H1 (cell line): Measurements from ENCODE around the gene WNT5A. TPM values are rescaled to one million over a fixed set of nuclear protein-coding genes. Genes with fewer than 3 reads are reported as not detected.

Experiments
- CTCF ChIA-PET: fragments of 300-600 bp; sonication (Branson Sonifier 250); formaldehyde crosslinking; loops from one replicate; lab custom pipeline; 2021; ENCODE audit not compliant: partially characterized antibody; lab: Charles Lee
- POLR2A ChIA-PET: fragments of 300-600 bp; sonication (Branson Sonifier 250); formaldehyde crosslinking; loops from one replicate; lab custom pipeline; 2021; ENCODE audit warnings: inconsistent platforms; ENCODE audit not compliant: partially characterized antibody; lab: Charles Lee
- DNase-seq, 2 experiments: peaks; one replicate each; pipeline versions ENCODE4 v3.0.0 to v3.0.0-alpha.2; 2010 to 2022; ENCODE audit warnings: low spot score in 2 of 2, low read depth in 1 of 2, mixed read lengths in 1 of 2
- FAIRE-seq: peaks from 2 replicates; lab custom pipeline; 2011; peaks lifted over from hg19 to GRCh38; lab: Jason Lieb, UNC
- H2AFZ ChIP-seq: 2 replicates; pipeline ENCODE4 v1.8.1; 2012; ENCODE audit warnings: low read length, inconsistent platforms
- H2AK5ac ChIP-seq: 2 replicates; pipeline ENCODE4 v1.6.1; 2013; ENCODE audit warnings: low read depth, low read length
- H2BK120ac ChIP-seq: replicated peaks from 2 replicates; pipeline ENCODE3; 2013; ENCODE audit warnings: low read depth, low read length, inconsistent platforms
- H2BK12ac ChIP-seq: 2 replicates; pipeline ENCODE4 v1.6.1; 2013; ENCODE audit warnings: low read depth, low read length
- H2BK15ac ChIP-seq: 2 replicates; pipeline ENCODE4 v1.6.1; 2013; ENCODE audit warnings: low read length
- H2BK20ac ChIP-seq: 2 replicates; pipeline ENCODE4 v1.6.1; 2013; ENCODE audit warnings: low read length
- H2BK5ac ChIP-seq: 2 replicates; pipeline ENCODE4 v1.6.1; 2013; ENCODE audit warnings: low read depth, low read length
- H3K14ac ChIP-seq: 2 replicates; pipeline ENCODE4 v1.6.1; 2013; ENCODE audit warnings: inconsistent platforms; ENCODE audit not compliant: insufficient read length
- H3K18ac ChIP-seq: 2 replicates; pipeline ENCODE4 v1.6.1; 2013; ENCODE audit warnings: low read length; ENCODE audit errors: extremely low read depth
- H3K23ac ChIP-seq: 2 replicates; pipeline ENCODE4 v1.6.1; 2013; ENCODE audit warnings: inconsistent platforms; ENCODE audit not compliant: insufficient read length
- H3K23me2 ChIP-seq: 2 replicates; pipeline ENCODE4 v1.6.1; 2013; ENCODE audit warnings: low read depth, low read length
- H3K27ac ChIP-seq: 2 replicates; pipeline ENCODE4 v1.6.1; 2011; ENCODE audit warnings: low read depth, low read length, inconsistent platforms
- H3K27me3 ChIP-seq, 4 experiments: replicated peaks in 1 of 4; 1 replicate in 1 of 4; 2 replicates in 3 of 4; pipeline versions ENCODE4 v1.6.1 to v1.8.1; 2011 to 2013; ENCODE audit warnings: low read length in 3 of 4, mild to moderate bottlenecking in 3 of 4, inconsistent platforms in 2 of 4, mixed read lengths in 2 of 4, moderate library complexity in 1 of 4; ENCODE audit not compliant: control insufficient read depth in 3 of 4, insufficient read depth in 3 of 4; ENCODE audit errors: extremely low read depth in 1 of 4
- H3K36me3 ChIP-seq, 4 experiments: 2 replicates each; pipeline versions ENCODE4 v1.6.1 to v1.8.1; 2011 to 2013; ENCODE audit warnings: mild to moderate bottlenecking in 4 of 4, low read length in 3 of 4, moderate library complexity in 2 of 4, control low read depth in 1 of 4, inconsistent platforms in 1 of 4; ENCODE audit not compliant: insufficient read depth in 4 of 4, control insufficient read depth in 2 of 4
- H3K4ac ChIP-seq: replicated peaks from 2 replicates; pipeline ENCODE3; 2013; ENCODE audit warnings: low read length, low read depth, mixed read lengths, inconsistent platforms; ENCODE audit not compliant: insufficient read length
- H3K4me1 ChIP-seq, 4 experiments: replicated peaks in 1 of 4; 1 replicate in 1 of 4; 2 replicates in 3 of 4; pipeline versions ENCODE4 v1.6.1 to v1.8.1; 2011 to 2013; ENCODE audit warnings: low read length in 3 of 4, inconsistent platforms in 2 of 4, mixed read lengths in 1 of 4; ENCODE audit not compliant: insufficient read depth in 4 of 4, control insufficient read depth in 3 of 4
- H3K4me2 ChIP-seq, 2 experiments: 2 replicates each; pipeline versions ENCODE4 v1.6.1 to v1.8.1; 2011 to 2013; ENCODE audit warnings: low read depth in 2 of 2, low read length in 2 of 2, control low read depth in 1 of 2, inconsistent platforms in 1 of 2, mild to moderate bottlenecking in 1 of 2; ENCODE audit not compliant: insufficient read depth in 1 of 2
- H3K4me3 ChIP-seq, 4 experiments: fragments of 200-600, 300-600 bp in 1 of 4; sonication (generic), shearing (Covaris generic), sonication (Bioruptor Twin) in 1 of 4; 2 replicates each; pipeline versions ENCODE4 v1.5.1 to v1.8.1; 2011 to 2016; ENCODE audit warnings: low read length in 4 of 4, low read depth in 3 of 4, control low read depth in 2 of 4, inconsistent platforms in 2 of 4, mild to moderate bottlenecking in 2 of 4, mixed read lengths in 1 of 4, moderate library complexity in 1 of 4; ENCODE audit not compliant: insufficient read depth in 2 of 4; ENCODE audit errors: extremely low read depth in 1 of 4
- H3K56ac ChIP-seq: replicated peaks from 2 replicates; pipeline ENCODE3; 2013; ENCODE audit warnings: low read depth, mild to moderate bottlenecking, mixed read lengths, low read length, inconsistent platforms; ENCODE audit not compliant: insufficient read length
- H3K79me1 ChIP-seq: 2 replicates; pipeline ENCODE4 v1.6.1; 2013; ENCODE audit warnings: low read depth, low read length, control low read depth
- H3K79me2 ChIP-seq, 2 experiments: 2 replicates each; pipeline versions ENCODE4 v1.6.1 to v1.8.1; 2012 to 2013; ENCODE audit warnings: low read length in 2 of 2, mild to moderate bottlenecking in 2 of 2, inconsistent platforms in 1 of 2; ENCODE audit not compliant: insufficient read depth in 2 of 2, control insufficient read depth in 1 of 2
- H3K9ac ChIP-seq, 4 experiments: replicated peaks in 1 of 4; 1 replicate in 1 of 4; 2 replicates in 3 of 4; pipeline versions ENCODE4 v1.6.1 to v1.8.1; 2011 to 2013; ENCODE audit warnings: low read depth in 3 of 4, low read length in 3 of 4, control low read depth in 2 of 4, mild to moderate bottlenecking in 2 of 4, moderate library complexity in 2 of 4, inconsistent platforms in 1 of 4; ENCODE audit errors: extremely low read depth in 1 of 4
- H3K9me3 ChIP-seq, 2 experiments: 2 replicates each; pipeline versions ENCODE4 v1.6.1 to v1.8.1; 2012 to 2013; ENCODE audit warnings: mild to moderate bottlenecking in 2 of 2, moderate library complexity in 2 of 2, control low read depth in 1 of 2, inconsistent platforms in 1 of 2, low read depth in 1 of 2, low read length in 1 of 2, mixed read lengths in 1 of 2; ENCODE audit not compliant: insufficient read depth in 2 of 2
- H4K20me1 ChIP-seq, 2 experiments: replicated peaks in 1 of 2; 2 replicates each; pipeline versions ENCODE3 to v1.8.1; 2011 to 2013; ENCODE audit warnings: inconsistent platforms in 2 of 2, low read length in 2 of 2, mild to moderate bottlenecking in 1 of 2; ENCODE audit not compliant: insufficient read depth in 2 of 2, control insufficient read depth in 1 of 2
- H4K5ac ChIP-seq: 2 replicates; pipeline ENCODE4 v1.6.1; 2013; ENCODE audit warnings: low read length, low read depth, mixed read lengths, inconsistent platforms; ENCODE audit not compliant: insufficient read length
- H4K8ac ChIP-seq: 2 replicates; pipeline ENCODE4 v1.8.0; 2013; ENCODE audit warnings: mild to moderate bottlenecking, moderate library complexity, low read length, inconsistent platforms; ENCODE audit not compliant: insufficient read depth; ENCODE audit errors: extremely low read depth
- H4K91ac ChIP-seq: replicated peaks from 2 replicates; pipeline ENCODE3; 2013; ENCODE audit warnings: low read length, mixed read lengths, inconsistent platforms; ENCODE audit not compliant: insufficient read length
- KDM4A ChIP-seq: IDR thresholded peaks from one replicate; pipeline ENCODE4 v1.7.1; 2012; ENCODE audit warnings: low read depth, mild to moderate bottlenecking, moderate library complexity, low read length, inconsistent platforms; ENCODE audit not compliant: severe bottlenecking
- RFX5 ChIP-seq: IDR thresholded peaks from 2 replicates; pipeline ENCODE4 v1.6.1; 2011; ENCODE audit warnings: low read depth, low read length, improper control_type of control experiment, borderline replicate concordance
- RNF2 ChIP-seq: fragments of 200-900, 300-1000 bp; sonication (generic); IDR thresholded peaks from 2 replicates; pipeline ENCODE4 v1.7.1; 2016; ENCODE audit warnings: borderline replicate concordance, low read depth, mild to moderate bottlenecking, antibody characterized with exemption, low read length; ENCODE audit not compliant: poor library complexity, severe bottlenecking; ENCODE audit errors: missing control alignments
- RXRA ChIP-seq: IDR thresholded peaks from 2 replicates; pipeline ENCODE4 v1.6.1; 2011; ENCODE audit warnings: low read depth, mild to moderate bottlenecking, low read length, moderate library complexity; ENCODE audit not compliant: insufficient read depth
- SIRT6 ChIP-seq: IDR thresholded peaks from one replicate; pipeline ENCODE4 v1.7.1; 2012; ENCODE audit warnings: low read length, inconsistent platforms
- SRF ChIP-seq: IDR thresholded peaks from 2 replicates; pipeline ENCODE4 v1.6.1; 2011; ENCODE audit warnings: mild to moderate bottlenecking, low read depth, low read length, moderate library complexity
- WGBS, 2 experiments: shearing (Covaris generic) in 1 of 2; methylation state at CpG; one replicate each; pipeline versions ENCODE4 v1.1.6 to v1.1.7; 2013 to 2015; ENCODE audit warnings: low lambda C conversion rate in 2 of 2, mixed read lengths in 2 of 2, inconsistent platforms in 1 of 2, low coverage in 1 of 2, missing lambda C conversion rate in 1 of 2; ENCODE audit not compliant: insufficient replicate concordance in 2 of 2, insufficient coverage in 1 of 2, insufficient read length in 1 of 2; ENCODE audit errors: extremely low coverage in 1 of 2, missing lambda C conversion rate in 1 of 2; 5-methylcytosine and 5-hydroxymethylcytosine counted together
- polyA plus RNA-seq, 7 experiments: library from polyadenylated mRNA; depleted of rRNA in 3 of 7; stranded (reverse) in 5 of 7; unstranded in 2 of 7; fragments of >200 nt in 5 of 7; fragments of 200-250 nt in 2 of 7; gene quantifications; 1 replicate in 5 of 7; 2 replicates in 1 of 7; 4 replicates in 1 of 7; pipeline versions ENCODE4 v1.2.1 to v1.2.3, GENCODE V29; 2011 to 2013; ENCODE audit warnings: missing spikeins in 2 of 7, mixed read lengths in 2 of 7
- total RNA-seq: library from RNA; stranded (reverse); fragmentation: NEBNext Ultra II Directional; extraction: Animal tissue kit (Norgen Biotek cat#: 25700); gene quantifications from 2 replicates; pipeline ENCODE4 v1.2.1, GENCODE V29; 2021
- TF ChIP-seq, protein P1 (sequence below), 3 experiments: IDR thresholded peaks; 1 replicate in 2 of 3; 2 replicates in 1 of 3; pipeline versions ENCODE4 v1.5.1 to v1.6.1; 2011; ENCODE audit warnings: low read length in 3 of 3, mild to moderate bottlenecking in 3 of 3, inconsistent platforms in 2 of 3, low read depth in 1 of 3, moderate library complexity in 1 of 3; ENCODE audit not compliant: insufficient read depth in 1 of 3; ENCODE audit errors: control extremely low read depth in 1 of 3

The WNT5A gene
- total and polyA plus RNA-seq, 2 of the 8 experiments (the other 6 are each of a cell fraction or from before 2014, with no cell fraction given), result 3.9 to 5.6 TPM

DNA sequence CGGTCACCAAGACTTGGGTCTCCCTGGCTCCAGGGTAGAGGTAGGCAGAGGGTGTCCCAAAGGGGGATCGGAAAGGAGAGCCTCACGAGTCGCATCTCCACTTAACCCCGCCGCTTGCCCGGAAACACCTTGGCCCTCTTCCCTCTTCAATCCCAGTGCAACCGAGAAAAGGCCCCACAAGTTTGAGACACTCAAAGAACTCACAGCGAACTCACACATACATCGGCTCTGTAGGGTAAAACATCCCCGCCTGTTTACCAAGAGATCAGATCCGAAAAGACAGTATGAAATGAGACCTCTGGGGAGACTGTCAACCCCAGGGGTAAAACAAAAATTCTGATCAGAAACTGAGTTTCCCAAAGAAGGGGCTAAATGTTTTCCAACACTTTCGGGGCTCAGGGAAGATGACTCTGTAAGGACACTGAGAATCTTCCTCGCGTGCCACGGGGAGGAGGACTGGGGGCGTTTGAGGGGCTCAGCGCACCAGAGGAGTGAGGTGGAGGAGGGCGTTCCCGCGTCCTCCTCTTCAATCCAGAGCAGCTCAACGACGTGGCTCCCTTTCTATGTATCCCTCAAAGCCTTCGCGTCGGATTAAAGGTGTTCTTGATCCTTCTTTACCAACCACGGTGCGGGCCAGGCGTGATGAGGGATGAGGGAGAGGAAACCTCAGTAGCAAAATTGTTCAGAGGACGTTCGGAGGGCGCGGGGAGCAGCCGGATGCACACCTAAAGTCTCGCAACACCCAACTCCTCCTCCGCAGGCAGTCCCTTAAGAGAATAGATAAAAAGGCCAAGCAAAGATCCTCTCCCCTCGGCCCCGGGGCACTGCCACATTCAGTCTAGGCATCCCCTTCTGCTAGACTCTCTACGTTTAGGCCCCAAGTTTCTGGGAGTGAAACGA is 3.7 kb downstream of the WNT5A start:
- peaks cover 0 to 20% (median 9%) of the 10 kb centered on the region in 4 experiments; a peak in 6 of 7 replicates for H3K4me1 ChIP-seq
- TF ChIP-seq RXRA (no peak), SIRT6 (no peak), SRF (no peak), RFX5 (no peak), KDM4A (peak; percentile 44), RNF2 (peak; percentile 14)
- TF ChIP-seq, protein P1, sequence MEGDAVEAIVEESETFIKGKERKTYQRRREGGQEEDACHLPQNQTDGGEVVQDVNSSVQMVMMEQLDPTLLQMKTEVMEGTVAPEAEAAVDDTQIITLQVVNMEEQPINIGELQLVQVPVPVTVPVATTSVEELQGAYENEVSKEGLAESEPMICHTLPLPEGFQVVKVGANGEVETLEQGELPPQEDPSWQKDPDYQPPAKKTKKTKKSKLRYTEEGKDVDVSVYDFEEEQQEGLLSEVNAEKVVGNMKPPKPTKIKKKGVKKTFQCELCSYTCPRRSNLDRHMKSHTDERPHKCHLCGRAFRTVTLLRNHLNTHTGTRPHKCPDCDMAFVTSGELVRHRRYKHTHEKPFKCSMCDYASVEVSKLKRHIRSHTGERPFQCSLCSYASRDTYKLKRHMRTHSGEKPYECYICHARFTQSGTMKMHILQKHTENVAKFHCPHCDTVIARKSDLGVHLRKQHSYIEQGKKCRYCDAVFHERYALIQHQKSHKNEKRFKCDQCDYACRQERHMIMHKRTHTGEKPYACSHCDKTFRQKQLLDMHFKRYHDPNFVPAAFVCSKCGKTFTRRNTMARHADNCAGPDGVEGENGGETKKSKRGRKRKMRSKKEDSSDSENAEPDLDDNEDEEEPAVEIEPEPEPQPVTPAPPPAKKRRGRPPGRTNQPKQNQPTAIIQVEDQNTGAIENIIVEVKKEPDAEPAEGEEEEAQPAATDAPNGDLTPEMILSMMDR (IDR thresholded peaks at IDR 0.05; ENCODE audit: control extremely low read depth in 1 of 3, insufficient read depth in 1 of 3, low read depth in 1 of 3, low read length in 3 of 3), result no peak

More for the DNA sequence above, 3.7 kb downstream of the WNT5A start:
- Histone ChIP-seq H2BK120ac (no peak overlapping the region), H3K4me2 (peak overlapping the region; percentile 99), H2BK5ac (no peak overlapping the region), H2BK15ac (peak overlapping the region; percentile 72; the same call in 1 of the 2 replicates), H4K5ac (no peak overlapping the region), H2BK20ac (peak overlapping the region; percentile 73), H3K36me3 (0 out of 8 replicates have a peak, but pooled peaks cover 0 to 2% (median 0%) of the 10 kb centered on the region in 4 experiments), H2AK5ac (no peak overlapping the region), H4K91ac (no peak overlapping the region), H2AFZ (no peak overlapping the region), H3K56ac (no peak overlapping the region), H3K14ac (no peak overlapping the region), H3K9me3 (no peaks in the 10 kb centered on the region), H3K18ac (peak overlapping the region; percentile 43; the same call in 1 of the 2 replicates), H3K9ac (no peak overlapping the region), H3K4me3 (peak overlapping the region; percentile 45 to 90 (median 57)), H3K4ac (no peak overlapping the region), H3K79me2 (no peaks in the 10 kb centered on the region), H3K23ac (no peak overlapping the region), H2BK12ac (peak overlapping the region; percentile 60; the same call in 1 of the 2 replicates), H4K20me1 (peaks cover 5 to 12% of the 10 kb centered on the region in 2 experiments), H3K27me3 (peaks cover 30 to 81% (median 68%) of the 10 kb centered on the region in 4 experiments), H3K27ac (no peak overlapping the region), H4K8ac (no peak overlapping the region), H3K23me2 (peaks cover 51% of the 10 kb centered on the region), H3K79me1 (no peaks in the 10 kb centered on the region)
- FAIRE-seq (no peak), DNase-seq (peak in 1 of 2 experiments; percentile 65)
- CTCF ChIA-PET, result interaction anchor here (0.5 to 3.2 kb wide), 10 partner anchors 26 to 1130 kb away, joined by 3 to 16 read pairs (median 3); no protein-coding TSS in a partner anchor
- 7% methylated on average over 40 of the region's 40 CpGs; no CpG with 5 or more reads in 1 of the 2 experiments for WGBS, 2 experiments
- POLR2A ChIA-PET, result interaction anchor here (1.0 to 1.6 kb wide), 3 partner anchors 9 to 73 kb away, joined by 3 to 4 read pairs (median 3); no protein-coding TSS in a partner anchor
